HG03342 (cell line): ENCODE measurements around the gene HOXD9.

Experiments
- ATAC-seq: cut with Tn5 transposase; IDR thresholded peaks from one replicate; pipeline ENCODE4 v1.9.1; 2021; ENCODE audit warnings: mild to moderate bottlenecking, moderate library complexity; ENCODE audit not compliant: unreplicated experiment

Gene HOXD9

GRCh38 chr2:176124110-176124946, 1.8 kb downstream of the HOXD9 start:
- no peak for ATAC-seq

- no peak for ATAC-seq
Observed at GRCh38 chr2:176124947-176125771, 2.6 kb downstream of the HOXD9 start.

GRCh38 chr2:176125772-176126054, 3.2 kb downstream of the HOXD9 start:
- ATAC-seq, result no peak

- no peak for ATAC-seq
Observed at GRCh38 chr2:176126929-176127773, 4.6 kb downstream of the HOXD9 start.

GRCh38 chr2:176127774-176128072, 5.2 kb downstream of the HOXD9 start:
- no peak for ATAC-seq

- no peak for ATAC-seq
Observed at GRCh38 chr2:176128172-176128981, 5.9 kb downstream of the HOXD9 start.

- ATAC-seq, result no peak
Observed at GRCh38 chr2:176128982-176129796, 6.7 kb downstream of the HOXD9 start, which contains the start of gene HOXD8. HOXD8 (plus strand) TSS chr2:176129705; CDS start chr2:176130367, 662 bp downstream.

- no peak for ATAC-seq
Observed at GRCh38 chr2:176129813-176130146, 7.3 kb downstream of the HOXD9 start.

GRCh38 chr2:176130147-176130956, 7.8 kb downstream of the HOXD9 start:
- no peak for ATAC-seq

- ATAC-seq, result no peak
Observed at GRCh38 chr2:176130957-176131847, 8.7 kb downstream of the HOXD9 start.

GRCh38 chr2:176131848-176132158, 9.3 kb downstream of the HOXD9 start:
- ATAC-seq, result no peak

GRCh38 chr2:176132205-176133171, 10.0 kb downstream of the HOXD9 start:
- ATAC-seq, result no peak

GRCh38 chr2:176133389-176133788, 10.9 kb downstream of the HOXD9 start:
- ATAC-seq, result no peak

- no peak for ATAC-seq
Observed at GRCh38 chr2:176134035-176134434, 11.5 kb downstream of the HOXD9 start.

GRCh38 chr2:176135035-176135440, 12.5 kb downstream of the HOXD9 start:
- no peak for ATAC-seq

GRCh38 chr2:176136374-176137251, 14.1 kb downstream of the HOXD9 start:
- no peak for ATAC-seq
